ENCODE results near the gene RNF144A. TPM values are rescaled to one million over a fixed set of nuclear protein-coding genes. Genes with fewer than 3 reads are reported as not detected.

RNF144A gene
- total RNA-seq, 1 experiment from 2014 or later = 8.3 TPM

GRCh38 chr2:6947929-6948676, 30.9 kb downstream of the RNF144A start:
- peak; percentile 19 for DNase-seq (ENCODE audit: low spot score)

- DNase-seq (ENCODE audit: low spot score) = no peak
These were observed 31.6 kb downstream of the RNF144A start for GRCh38 chr2:6948677-6949351.

- no peak for DNase-seq (ENCODE audit: low spot score)
These were observed 33.8 kb downstream of the RNF144A start for GRCh38 chr2:6951046-6951445.

- DNase-seq (ENCODE audit: low spot score) = no peak
These were observed 34.9 kb downstream of the RNF144A start for GRCh38 chr2:6952101-6952500.

- DNase-seq (ENCODE audit: low spot score) = no peak
These were observed 37.4 kb downstream of the RNF144A start for GRCh38 chr2:6954586-6954985.

- DNase-seq (ENCODE audit: low spot score) = no peak
These were observed 38.4 kb downstream of the RNF144A start for GRCh38 chr2:6955511-6956136.

- DNase-seq (ENCODE audit: low spot score) = no peak
These were observed 39.4 kb downstream of the RNF144A start for GRCh38 chr2:6956566-6956965.

GRCh38 chr2:6957031-6957714, 40.0 kb downstream of the RNF144A start:
- no peak for DNase-seq (ENCODE audit: low spot score)

- DNase-seq (ENCODE audit: low spot score) = no peak
These were observed 40.9 kb downstream of the RNF144A start for GRCh38 chr2:6957910-6958615.

- DNase-seq (ENCODE audit: low spot score) = no peak
These were observed 41.5 kb downstream of the RNF144A start for GRCh38 chr2:6958616-6959235.

- no peak for DNase-seq (ENCODE audit: low spot score)
These were observed 42.5 kb downstream of the RNF144A start for GRCh38 chr2:6959751-6960150.

- no peak for DNase-seq (ENCODE audit: low spot score)
These were observed 43.4 kb downstream of the RNF144A start for GRCh38 chr2:6960659-6961058.

GRCh38 chr2:6963727-6964126, 46.5 kb downstream of the RNF144A start:
- no peak for DNase-seq (ENCODE audit: low spot score)

GRCh38 chr2:6965071-6965795, 48.0 kb downstream of the RNF144A start:
- no peak for DNase-seq (ENCODE audit: low spot score)

- DNase-seq (ENCODE audit: low spot score) = no peak
These were observed 49.3 kb downstream of the RNF144A start for GRCh38 chr2:6966446-6966940.

GRCh38 chr2:6967301-6967700, 50.1 kb downstream of the RNF144A start:
- no peak for DNase-seq (ENCODE audit: low spot score)

- peak; percentile 10 for DNase-seq (ENCODE audit: low spot score)
These were observed 51.3 kb downstream of the RNF144A start for GRCh38 chr2:6968319-6969100.

- no peak for DNase-seq (ENCODE audit: low spot score)
These were observed 53.3 kb downstream of the RNF144A start for GRCh38 chr2:6970551-6970950.

- DNase-seq (ENCODE audit: low spot score) = no peak
These were observed 53.8 kb downstream of the RNF144A start for GRCh38 chr2:6970976-6971480.
